SK-N-SH (cell line): ENCODE results near the gene DEGS1. TPM values are rescaled to one million over a fixed set of nuclear protein-coding genes. Genes with fewer than 3 reads are reported as not detected.
A peak's percentile ranks its signal among the peaks of the same experiment; 100 is the strongest.

Experiments used
- CTCF ChIA-PET: fragments of 300-600, 350-600 bp; formaldehyde crosslinking; extraction: SDS; loops from one replicate; lab custom pipeline; 2021; lab: Yijun Ruan, JAX
- POLR2A ChIA-PET: fragments of 350-600 bp; sonication (Branson Sonifier 250); formaldehyde crosslinking; extraction: SDS; loops from one replicate; lab custom pipeline; 2020; ENCODE audit warnings: antibody characterized with exemption, inconsistent platforms; lab: Yijun Ruan, JAX
- DNase-seq: peaks from one replicate; pipeline ENCODE4 v3.0.0; 2012
- H2AFZ ChIP-seq: fragments of 200-600 bp; sonication (generic); 2 replicates; pipeline ENCODE4 v1.8.1; 2016; ENCODE audit warnings: antibody characterized with exemption, mild to moderate bottlenecking, low read depth
- H3F3A ChIP-seq: fragments of 200-600 bp; sonication (generic); replicated peaks from 2 replicates; pipeline ENCODE3; 2016; ENCODE audit warnings: antibody characterized with exemption, mild to moderate bottlenecking; ENCODE audit not compliant: insufficient read depth
- H3K27ac ChIP-seq, 2 experiments: fragments of 200-500 bp in 1 of 2; fragments of 200-600 bp in 1 of 2; sonication (Bioruptor generic) in 1 of 2; sonication (generic), shearing (Covaris generic) in 1 of 2; 2 replicates each; pipeline versions ENCODE4 v1.5.1 to v1.6.1; 2014 to 2016; ENCODE audit warnings: low read depth in 2 of 2, inconsistent platforms in 1 of 2, low read length in 1 of 2, mild to moderate bottlenecking in 1 of 2, mixed read lengths in 1 of 2
- H3K27me3 ChIP-seq: fragments of 200-600 bp; sonication (generic), shearing (Covaris generic); 2 replicates; pipeline ENCODE4 v1.6.1; 2016; ENCODE audit warnings: mixed run types; ENCODE audit not compliant: insufficient read depth
- H3K36me3 ChIP-seq, 2 experiments: fragments of 200-500 bp in 1 of 2; fragments of 200-600 bp in 1 of 2; sonication (Bioruptor generic) in 1 of 2; sonication (generic) in 1 of 2; replicated peaks in 1 of 2; 2 replicates each; pipeline versions ENCODE3 to v1.5.1; 2014 to 2016; ENCODE audit warnings: low read length in 1 of 2, mild to moderate bottlenecking in 1 of 2; ENCODE audit not compliant: insufficient read depth in 2 of 2, control insufficient read depth in 1 of 2
- H3K4me1 ChIP-seq, 2 experiments: fragments of 200-500 bp in 1 of 2; fragments of 200-600 bp in 1 of 2; sonication (Bioruptor generic) in 1 of 2; sonication (generic), shearing (Covaris generic) in 1 of 2; 2 replicates each; pipeline versions ENCODE4 v1.5.1 to v1.6.1; 2014 to 2016; ENCODE audit warnings: low read depth in 1 of 2, low read length in 1 of 2, mixed run types in 1 of 2; ENCODE audit not compliant: insufficient read depth in 2 of 2, control insufficient read depth in 1 of 2
- H3K4me2 ChIP-seq: fragments of 200-600 bp; sonication (generic), shearing (Covaris generic); 2 replicates; pipeline ENCODE4 v1.6.1; 2017; ENCODE audit warnings: mixed run types
- H3K4me3 ChIP-seq, 2 experiments: fragments of 200-500 bp in 1 of 2; fragments of 200-600 bp in 1 of 2; sonication (Bioruptor generic) in 1 of 2; sonication (generic), shearing (Covaris generic) in 1 of 2; 2 replicates each; pipeline versions ENCODE4 v1.5.1 to v1.8.1; 2014 to 2016; ENCODE audit warnings: low read depth in 2 of 2, inconsistent platforms in 1 of 2, low read length in 1 of 2, mild to moderate bottlenecking in 1 of 2, mixed read lengths in 1 of 2, moderate library complexity in 1 of 2
- H3K79me2 ChIP-seq: fragments of 200-600 bp; sonication (generic); 2 replicates; pipeline ENCODE4 v1.8.1; 2017; ENCODE audit warnings: mild to moderate bottlenecking; ENCODE audit not compliant: insufficient read depth
- H3K9ac ChIP-seq: fragments of 200-600 bp; sonication (generic); 2 replicates; pipeline ENCODE4 v1.6.1; 2017; ENCODE audit warnings: mixed run types
- H3K9me2 ChIP-seq: fragments of 200-600 bp; sonication (generic); 2 replicates; pipeline ENCODE4 v1.6.1; 2017; ENCODE audit warnings: mixed run types
- H3K9me3 ChIP-seq: fragments of 200-600 bp; sonication (generic); 2 replicates; pipeline ENCODE4 v1.6.1; 2017; ENCODE audit warnings: mixed run types, mild to moderate bottlenecking, moderate library complexity
- H4K20me1 ChIP-seq: fragments of 200-600 bp; sonication (generic); 2 replicates; pipeline ENCODE4 v1.6.1; 2017; ENCODE audit warnings: mild to moderate bottlenecking, mixed run types; ENCODE audit not compliant: insufficient read depth
- EZH2phosphoT487 ChIP-seq: fragments of 200-600 bp; sonication (generic); IDR thresholded peaks from 2 replicates; pipeline ENCODE4 v1.6.1; 2017; ENCODE audit warnings: low read depth, mixed run types, mild to moderate bottlenecking, antibody characterized with exemption, moderate library complexity, borderline replicate concordance
- FOXJ3 ChIP-seq: sonication (generic); formaldehyde crosslinking; IDR thresholded peaks from 2 replicates; pipeline ENCODE4 v1.5.1; 2020; ENCODE audit warnings: mild to moderate bottlenecking, missing genetic modification reagents
- GATA2 ChIP-seq: sonication (generic); formaldehyde crosslinking; IDR thresholded peaks from 2 replicates; pipeline ENCODE4 v1.5.0; 2020; ENCODE audit warnings: mild to moderate bottlenecking, missing genetic modification reagents
- IRF3 ChIP-seq: fragments of 150-350 bp; IDR thresholded peaks from 2 replicates; pipeline ENCODE4 v1.6.1; 2016; ENCODE audit warnings: mild to moderate bottlenecking, low read depth, low read length
- MEF2A ChIP-seq: IDR thresholded peaks from 2 replicates; pipeline ENCODE4 v1.4.0; 2012; ENCODE audit warnings: low read depth, borderline replicate concordance
- MXI1 ChIP-seq: IDR thresholded peaks from 2 replicates; pipeline ENCODE4 v1.6.1; 2012; ENCODE audit warnings: mild to moderate bottlenecking, low read depth, low read length, improper control_type of control experiment
- NRF1 ChIP-seq: IDR thresholded peaks from 2 replicates; pipeline ENCODE4 v1.6.1; 2012; ENCODE audit warnings: low read depth, mild to moderate bottlenecking, low read length
- PBX3 ChIP-seq: IDR thresholded peaks from 2 replicates; pipeline ENCODE4; 2012
- REST ChIP-seq: IDR thresholded peaks from 2 replicates; pipeline ENCODE4 v1.6.1; 2012; ENCODE audit warnings: mild to moderate bottlenecking, low read depth, low read length, moderate library complexity
- RFX5 ChIP-seq: IDR thresholded peaks from 2 replicates; pipeline ENCODE4 v1.6.1; 2012; ENCODE audit warnings: mild to moderate bottlenecking, improper control_type of control experiment, low read length
- SIN3A ChIP-seq: IDR thresholded peaks from 2 replicates; pipeline ENCODE4 v1.6.1; 2012; ENCODE audit warnings: low read depth, mild to moderate bottlenecking, low read length, moderate library complexity, borderline replicate concordance
- USF2 ChIP-seq: fragments of 150-350 bp; IDR thresholded peaks from 2 replicates; pipeline ENCODE4 v1.6.1; 2017; ENCODE audit warnings: antibody characterized with exemption, low read length, low read depth, borderline replicate concordance
- WGBS: methylation state at CpG from one replicate; pipeline ENCODE4 v1.1.6; 2017; ENCODE audit warnings: low lambda C conversion rate; 5-methylcytosine and 5-hydroxymethylcytosine counted together
- polyA plus RNA-seq, 3 experiments: library from polyadenylated mRNA; depleted of rRNA; stranded (reverse); fragments of >200 nt; gene quantifications; 2 replicates each; pipeline ENCODE4 v1.2.3, GENCODE V29; 2012
- TF ChIP-seq, protein P1 (sequence below): IDR thresholded peaks from 2 replicates; pipeline ENCODE4 v1.4.0; 2012; ENCODE audit warnings: low read depth

The DEGS1 gene
- polyA plus RNA-seq, 1 of the 3 experiments (the other 2 are of a cell fraction) = 62.3 TPM

DNA sequence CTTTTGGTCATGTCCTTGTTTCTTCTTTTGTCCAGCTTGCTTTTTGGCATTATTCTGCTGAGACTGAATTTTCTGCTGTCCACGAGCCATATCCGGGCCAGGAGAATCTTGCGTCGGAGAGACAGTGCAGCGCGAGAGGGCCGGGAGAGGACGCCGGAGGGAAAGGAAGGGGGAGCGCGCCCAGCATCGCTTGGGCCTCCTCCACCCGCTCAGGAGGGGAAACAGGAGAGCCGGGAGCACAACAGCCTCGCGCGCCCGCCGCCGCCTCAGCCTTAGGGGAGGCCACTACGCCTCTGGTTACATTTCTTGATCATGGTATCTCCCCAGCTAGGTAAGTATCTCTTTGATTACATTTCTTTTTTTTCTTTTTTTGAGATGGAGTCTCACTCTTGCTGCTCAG, 7.4 kb upstream of the DEGS1 start:
- Histone ChIP-seq H2AFZ (peak overlapping the region; percentile 68), H3K36me3 (no peaks in the 10 kb centered on the region), H3K4me3 (no peak overlapping the region), H3K27ac (no peak overlapping the region), H3K9ac (no peak overlapping the region), H3K9me2 (no peaks in the 10 kb centered on the region), H3K27me3 (no peaks in the 10 kb centered on the region), H3K9me3 (no peaks in the 10 kb centered on the region), H3F3A (no peaks in the 10 kb centered on the region), H3K4me2 (0 out of 2 replicates have a peak overlapping the region, but pooled peaks have one; percentile 11), H4K20me1 (no peaks in the 10 kb centered on the region), H3K4me1 (no peaks in the 10 kb centered on the region), H3K79me2 (no peaks in the 10 kb centered on the region)
- WGBS = 48% methylated on average over 21 of the region's 21 CpGs
- DNase-seq = peak; percentile 47
- ChIA-PET CTCF (interaction anchor here (1.1 kb wide), 1 partner anchor 58 kb away, joined by 3 read pairs; no protein-coding TSS in a partner anchor), POLR2A (no interaction called here)
- TF ChIP-seq FOXJ3 (CRISPR knock-in tag) = no peak
- no peak for TF ChIP-seq USF2
- TF ChIP-seq IRF3 = no peak

DNA sequence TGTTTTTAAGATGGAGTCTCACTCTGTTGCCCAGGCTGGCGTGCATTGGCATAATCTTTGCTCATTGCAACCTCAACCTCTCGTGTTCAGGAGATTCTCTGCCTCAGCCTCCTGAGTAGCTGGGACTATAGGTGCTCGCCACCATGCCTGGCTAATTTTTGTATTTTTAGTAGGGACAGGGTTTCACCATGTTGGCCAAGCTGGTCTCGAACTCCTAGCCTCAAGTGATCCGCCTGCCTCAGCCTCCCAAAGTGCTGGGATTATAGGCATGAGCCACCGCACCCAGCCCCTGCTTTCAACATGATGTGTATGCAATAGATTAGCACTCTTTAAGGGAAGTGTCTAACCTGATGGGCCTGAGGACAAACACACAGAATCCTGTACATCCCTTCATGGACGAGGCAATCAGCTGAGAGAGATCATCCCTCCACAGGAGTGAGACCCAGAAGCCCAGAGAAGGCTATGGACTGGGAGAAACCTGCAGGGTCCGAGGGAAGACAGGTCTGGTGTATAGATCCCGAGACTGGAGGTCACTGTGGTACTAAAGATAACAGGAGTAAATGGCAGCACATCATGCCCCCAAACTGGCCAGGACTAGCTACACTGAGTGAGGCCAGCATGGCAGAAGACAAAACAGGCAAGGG, 5.6 kb upstream of the DEGS1 start:
- Histone ChIP-seq H4K20me1 (no peaks in the 10 kb centered on the region), H3K4me2 (no peak overlapping the region), H3K9me3 (no peaks in the 10 kb centered on the region), H3K9ac (no peak overlapping the region), H3K4me1 (peaks cover 0 to 2% of the 10 kb centered on the region in 2 experiments; a peak in 1 of 4 replicates), H3K27me3 (no peaks in the 10 kb centered on the region), H3K27ac (no peak overlapping the region), H3F3A (no peaks in the 10 kb centered on the region), H3K79me2 (peaks cover 3% of the 10 kb centered on the region; the same call in 1 of the 2 replicates), H2AFZ (no peak overlapping the region), H3K4me3 (no peak overlapping the region), H3K36me3 (no peaks in the 10 kb centered on the region), H3K9me2 (no peaks in the 10 kb centered on the region)
- WGBS = 89% methylated on average over 9 of the region's 9 CpGs
- TF ChIP-seq EZH2phosphoT487 = no peak
- ChIA-PET POLR2A (no interaction called here), CTCF (interaction anchor here (1.6 kb wide), 1 partner anchor 8 kb away, joined by 6 read pairs; no protein-coding TSS in a partner anchor)
- no peak for DNase-seq

- no peak overlapping the region for H2AFZ ChIP-seq
- no peaks in the 10 kb centered on the region for H3K27me3 ChIP-seq
- WGBS = 98% methylated on average over 5 of the region's 5 CpGs
- no peaks in the 10 kb centered on the region for H3K9me3 ChIP-seq
- POLR2A ChIA-PET = no interaction called here
- no peak for TF ChIP-seq NRF1
- TF ChIP-seq SIN3A = no peak
- no peak for TF ChIP-seq EZH2phosphoT487
- TF ChIP-seq REST = no peak
- no peak for TF ChIP-seq RFX5
- TF ChIP-seq, protein P1, sequence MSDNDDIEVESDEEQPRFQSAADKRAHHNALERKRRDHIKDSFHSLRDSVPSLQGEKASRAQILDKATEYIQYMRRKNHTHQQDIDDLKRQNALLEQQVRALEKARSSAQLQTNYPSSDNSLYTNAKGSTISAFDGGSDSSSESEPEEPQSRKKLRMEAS = no peak
- no peak for TF ChIP-seq MXI1
- no peak for TF ChIP-seq MEF2A
- TF ChIP-seq GATA2 (CRISPR knock-in tag) = no peak
- TF ChIP-seq PBX3 = no peak
- H4K20me1 ChIP-seq = no peaks in the 10 kb centered on the region
- no peak for DNase-seq
- no peak overlapping the region for H3K27ac ChIP-seq
- no peaks in the 10 kb centered on the region for H3F3A ChIP-seq
- H3K9me2 ChIP-seq = no peaks in the 10 kb centered on the region
- H3K4me3 ChIP-seq = no peak overlapping the region
- H3K9ac ChIP-seq = no peak overlapping the region
- H3K36me3 ChIP-seq = no peaks in the 10 kb centered on the region
- H3K4me1 ChIP-seq = peaks cover 0 to 2% of the 10 kb centered on the region in 2 experiments; a peak in 1 of 4 replicates
- H3K79me2 ChIP-seq = peaks cover 13% of the 10 kb centered on the region
- CTCF ChIA-PET = interaction anchor here (1.6 kb wide), 1 partner anchor 9 kb away, joined by 6 read pairs; no protein-coding TSS in a partner anchor
- no peak overlapping the region for H3K4me2 ChIP-seq
These were observed 4.1 kb upstream of the DEGS1 start for GRCh38 chr1:224178894-224179293.
